ENCODE measurements around the gene CALD1.

The CALD1 gene

GRCh38 chr7:134900166-134900982 is 120.9 kb downstream of the CALD1 start:
- DNase-seq, result no peak

GRCh38 chr7:134901389-134902020 is 122.1 kb downstream of the CALD1 start:
- DNase-seq, result no peak

- DNase-seq, result no peak
Measured at GRCh38 chr7:134902058-134902457, 122.6 kb downstream of the CALD1 start.

DNA sequence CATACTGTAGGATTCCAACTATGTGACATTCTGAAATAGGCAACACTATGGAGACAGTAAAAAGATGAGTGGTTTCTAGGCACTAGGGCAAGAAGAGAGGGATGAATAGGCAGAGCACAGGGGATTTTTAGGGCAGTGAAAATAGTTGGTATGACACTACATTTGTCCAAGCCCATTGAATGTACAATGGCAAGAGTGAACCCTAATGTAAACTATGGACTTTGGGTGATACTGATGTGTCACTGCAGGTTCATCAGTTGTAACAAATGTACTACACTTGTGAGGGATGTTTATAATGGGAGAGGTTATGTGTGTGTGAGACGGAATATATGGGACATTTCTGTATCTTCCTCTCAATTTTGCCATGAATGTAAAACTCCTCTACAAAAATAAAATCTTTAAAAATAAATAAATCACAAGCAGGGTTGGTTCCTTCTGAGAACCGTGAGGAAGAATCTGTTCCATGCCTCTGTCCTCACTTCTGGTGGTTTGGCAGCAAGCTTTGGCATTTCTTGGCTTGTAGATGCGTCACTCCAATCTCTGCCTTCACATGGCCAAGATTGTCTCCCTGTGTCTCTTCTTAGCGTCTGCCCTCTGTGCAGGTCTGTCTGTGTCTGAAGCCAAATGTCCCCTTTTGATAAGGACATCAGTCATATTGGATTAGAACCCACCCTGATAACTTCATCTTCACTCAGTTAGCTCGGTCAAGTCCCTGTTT is 123.8 kb downstream of the CALD1 start:
- DNase-seq, result no peak

DNA sequence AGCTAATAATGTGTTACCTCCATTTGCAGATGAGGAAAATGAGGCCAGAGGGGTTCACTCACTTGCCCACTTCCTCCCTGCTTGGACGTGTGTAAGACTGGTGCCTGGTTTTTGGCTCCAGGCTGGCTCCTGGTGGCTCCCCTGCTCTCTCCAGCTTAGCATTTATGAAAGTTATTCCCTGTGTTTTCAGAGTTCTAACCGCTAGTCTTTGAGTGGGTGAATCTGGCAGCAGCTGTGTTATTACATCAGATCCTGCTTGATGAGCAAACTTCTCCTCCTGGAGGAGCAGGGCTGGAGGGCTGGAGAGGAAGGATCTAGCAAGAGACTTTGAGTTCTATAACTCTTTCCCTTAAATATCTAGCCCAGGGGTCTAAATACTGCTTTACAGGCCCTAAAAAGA is 125.9 kb downstream of the CALD1 start:
- DNase-seq, result no peak

DNA sequence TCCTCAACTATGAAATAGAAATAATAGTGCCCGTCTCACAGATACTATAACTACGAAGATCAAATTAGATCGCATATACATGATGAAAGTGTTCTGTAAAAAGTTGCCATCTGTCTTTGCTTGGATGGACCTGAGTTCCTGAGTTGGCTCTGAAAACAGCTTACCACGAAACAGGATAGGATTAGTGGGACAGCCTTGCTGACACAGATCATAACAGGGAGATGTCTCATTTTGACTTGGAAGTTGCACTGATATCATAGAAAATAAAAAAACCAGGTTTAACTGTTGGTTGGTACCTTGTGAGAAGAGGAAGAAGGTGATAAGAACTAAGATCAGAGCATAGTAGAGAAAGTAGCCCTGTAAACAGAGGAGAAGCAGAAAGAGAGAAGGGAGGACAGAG is 127.6 kb downstream of the CALD1 start:
- DNase-seq, result no peak

DNA sequence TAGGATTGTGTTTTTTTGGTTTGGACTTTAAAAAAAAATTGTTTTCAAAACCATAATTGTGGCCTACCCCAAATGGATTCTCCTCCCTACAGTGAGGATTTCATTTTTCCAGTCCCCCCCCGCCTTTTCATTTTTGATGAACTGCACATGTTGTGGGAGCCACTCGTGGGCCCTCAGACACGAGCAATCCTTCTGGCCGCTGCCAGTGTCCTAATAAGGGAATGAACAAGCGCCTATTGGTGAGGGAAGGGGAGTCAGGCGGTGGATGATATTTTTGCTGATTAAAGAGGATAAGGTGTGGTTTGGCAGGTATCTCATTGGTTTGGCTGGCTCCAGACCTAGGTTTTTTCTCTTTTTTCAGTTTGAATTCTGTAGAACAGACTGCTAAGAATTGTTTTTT is 128.2 kb downstream of the CALD1 start:
- no peak for DNase-seq

- DNase-seq, result no peak
Measured at GRCh38 chr7:134908289-134908688, 128.9 kb downstream of the CALD1 start.

DNA sequence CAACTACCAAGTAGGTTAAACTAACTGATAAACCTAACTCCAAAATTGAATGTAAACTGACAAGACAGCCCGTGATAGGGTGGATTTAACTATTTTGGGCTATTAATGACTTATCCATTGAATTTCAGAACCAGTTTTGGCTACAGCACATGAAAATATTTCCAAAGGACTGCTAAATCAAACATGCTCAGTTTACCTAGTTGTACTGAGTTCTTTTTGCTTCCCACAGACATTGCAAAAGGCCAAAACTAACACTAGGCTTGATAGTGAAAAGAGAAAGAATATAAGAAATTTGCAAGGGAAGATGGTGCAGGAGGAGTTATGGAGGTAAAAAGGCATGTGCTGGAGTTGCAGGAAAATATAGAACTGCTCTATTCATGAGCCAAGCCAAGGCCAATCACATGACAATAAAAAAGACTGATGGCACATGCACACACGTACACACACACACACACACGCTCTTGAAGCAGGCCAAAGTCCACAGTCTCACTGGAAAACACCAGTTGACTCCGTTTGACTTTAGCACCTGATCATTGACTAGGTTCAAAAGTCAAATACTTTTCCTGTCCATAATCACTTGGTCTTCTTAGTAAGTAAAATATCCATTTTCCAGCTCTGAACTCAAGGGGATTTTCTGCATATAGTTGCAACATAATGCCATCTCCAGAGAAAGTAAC is 130.9 kb downstream of the CALD1 start:
- DNase-seq, result no peak

DNA sequence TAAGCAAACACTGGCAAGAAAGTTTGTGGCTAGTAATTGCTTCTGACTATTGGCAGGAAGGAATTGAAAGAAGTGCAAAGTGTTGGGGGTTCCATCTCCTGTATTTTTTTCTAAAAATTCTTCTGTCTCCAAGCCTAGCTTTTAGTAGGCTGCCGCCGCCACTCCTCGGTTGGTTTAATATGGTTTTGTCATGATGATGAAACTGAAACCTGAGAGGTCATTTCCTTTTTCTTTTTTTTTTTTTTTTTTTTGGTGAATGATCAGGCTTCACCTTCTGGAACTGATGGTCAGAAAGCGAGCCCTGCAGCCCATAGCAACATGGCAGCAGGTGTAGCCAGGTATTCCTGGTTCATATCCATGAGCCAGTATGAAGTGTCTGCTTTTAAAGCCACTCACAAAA is 131.5 kb downstream of the CALD1 start:
- DNase-seq, result no peak

GRCh38 chr7:134916171-134916883 is 136.9 kb downstream of the CALD1 start:
- no peak for DNase-seq

DNA sequence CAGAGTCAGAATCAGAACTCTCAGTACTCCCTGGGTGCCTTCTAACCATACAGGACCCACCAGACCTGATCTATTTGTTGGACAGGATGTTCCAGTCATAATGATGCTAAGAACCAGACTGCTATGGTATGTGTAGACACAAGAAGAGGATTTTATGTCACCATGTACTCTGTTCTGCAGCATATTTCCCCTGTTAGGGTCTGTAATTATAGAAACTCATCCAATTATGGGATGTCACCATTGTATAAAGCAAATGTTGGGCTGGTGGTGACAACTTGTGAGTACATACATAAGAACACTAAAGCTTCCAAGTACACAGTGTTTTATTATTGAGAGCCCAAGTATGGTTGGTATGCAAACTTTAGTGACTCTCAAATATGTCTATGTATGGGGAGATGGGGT is 139.8 kb downstream of the CALD1 start:
- no peak for DNase-seq

DNA sequence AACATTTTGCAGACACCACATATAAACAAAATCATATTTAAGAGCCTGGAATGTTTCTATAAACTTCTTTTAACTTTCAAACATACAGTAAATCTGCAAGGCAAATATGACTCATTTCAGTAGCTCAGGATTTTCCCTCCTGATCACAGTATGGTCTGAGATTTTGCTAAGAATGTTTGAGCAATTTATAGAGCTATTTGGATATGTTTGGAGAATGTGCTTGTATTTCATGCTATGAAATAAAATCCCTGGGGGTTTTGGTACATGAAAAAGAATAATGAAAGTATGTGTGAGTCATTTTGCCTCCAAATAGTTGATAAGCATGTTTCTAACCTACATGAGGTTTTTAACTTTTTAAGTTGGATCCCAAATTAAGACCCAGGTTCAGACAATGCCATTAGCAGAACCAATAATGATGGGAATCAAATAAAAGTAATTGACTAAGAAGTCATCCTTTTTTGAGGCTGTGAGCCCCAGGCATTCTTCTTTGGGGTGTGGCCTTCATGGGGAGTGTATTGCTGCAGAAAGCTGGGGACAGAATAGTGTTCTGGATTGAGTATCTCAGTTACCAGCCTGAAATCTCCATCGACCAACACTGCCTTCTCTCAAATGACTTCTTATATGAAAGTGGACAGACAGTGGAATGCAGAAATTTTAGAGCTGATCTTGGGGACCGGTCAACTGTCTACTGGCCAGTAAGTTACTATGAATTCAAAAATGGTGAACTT is 140.8 kb downstream of the CALD1 start:
- DNase-seq, result no peak

DNA sequence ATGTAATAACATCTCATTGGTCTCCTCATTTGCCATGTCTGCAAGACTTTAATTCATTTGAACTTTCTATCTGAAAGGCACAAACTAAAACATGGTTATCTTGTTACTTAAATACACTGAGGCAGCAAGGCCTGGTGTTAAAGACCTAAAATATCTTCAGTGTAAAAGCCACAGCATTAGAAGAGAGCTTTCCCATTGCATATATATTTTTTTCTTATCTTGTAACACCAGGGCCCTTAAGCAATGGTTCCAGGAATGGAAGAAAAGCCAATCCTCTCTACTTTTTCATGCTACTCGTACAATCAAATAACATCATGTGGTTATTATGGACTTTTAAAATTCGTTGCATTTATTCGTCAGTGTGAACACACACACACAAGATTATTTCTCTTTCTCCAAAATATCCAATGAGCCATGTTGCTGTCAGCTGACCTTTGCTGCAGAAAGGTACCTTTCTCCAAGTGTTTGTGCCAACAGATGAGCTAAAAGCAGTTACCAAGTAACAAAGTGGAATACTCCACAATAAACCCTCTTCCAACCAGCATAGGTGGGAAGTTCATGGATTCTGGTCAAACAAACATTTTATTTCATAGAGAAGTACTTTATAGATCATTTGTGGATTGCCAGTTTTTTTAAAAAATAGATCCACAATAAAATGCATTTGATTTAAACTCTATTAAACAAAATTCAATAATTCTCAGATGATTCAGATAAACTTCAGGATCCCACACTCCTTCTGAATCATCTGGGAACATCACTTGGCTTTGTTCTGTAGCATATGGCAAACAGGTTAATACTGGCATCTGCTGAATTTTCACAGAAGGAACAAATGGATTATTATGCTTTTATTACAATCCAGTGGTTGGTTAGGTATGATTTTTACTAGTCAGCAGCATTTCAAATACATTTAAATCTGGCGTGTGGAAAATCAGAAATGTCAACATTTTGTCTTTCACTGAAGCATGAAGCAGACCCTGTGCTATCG is 143.6 kb downstream of the CALD1 start:
- no peak for DNase-seq

DNA sequence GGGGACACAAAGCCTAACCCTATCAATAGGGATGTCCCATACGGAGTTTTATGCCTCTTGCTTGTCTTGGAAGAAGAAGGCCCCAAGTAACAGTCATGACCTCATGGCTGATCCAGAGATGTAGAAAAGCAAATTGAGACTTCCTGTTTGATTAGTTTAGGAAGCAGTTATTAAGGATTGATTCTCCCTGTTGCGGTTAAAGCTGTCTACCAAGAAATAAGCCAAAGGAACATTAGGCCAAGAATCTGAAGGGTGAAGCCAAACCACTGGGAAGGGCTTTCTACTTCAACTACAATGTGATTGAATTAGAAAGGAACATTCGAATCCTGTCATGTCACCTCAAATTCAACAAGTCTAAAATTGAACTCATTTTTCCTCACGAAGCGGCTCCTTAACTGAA is 146.3 kb downstream of the CALD1 start:
- no peak for DNase-seq

- DNase-seq, result no peak
Measured at GRCh38 chr7:134926396-134926795, 147.0 kb downstream of the CALD1 start.

DNA sequence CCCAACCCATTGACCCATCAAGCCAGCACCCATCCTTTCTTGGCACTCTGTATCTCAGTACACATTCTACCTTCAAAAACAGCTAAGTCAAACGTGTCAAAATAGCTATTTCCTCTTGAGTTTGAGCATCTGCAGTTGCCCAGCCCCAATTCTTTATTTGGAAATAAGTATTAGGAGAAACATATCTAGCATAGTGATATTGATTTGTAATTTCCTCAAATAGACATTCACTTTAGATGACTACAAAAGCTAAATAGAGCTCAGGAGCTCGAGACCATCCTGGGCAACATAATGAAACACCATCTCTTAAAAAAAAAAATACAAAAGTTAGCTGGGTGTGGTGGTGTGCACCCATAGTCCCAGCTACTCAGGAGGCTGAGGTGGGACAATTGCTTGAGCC is 147.6 kb downstream of the CALD1 start:
- DNase-seq, result no peak

GRCh38 chr7:134927723-134928122 is 148.3 kb downstream of the CALD1 start:
- DNase-seq, result no peak

DNA sequence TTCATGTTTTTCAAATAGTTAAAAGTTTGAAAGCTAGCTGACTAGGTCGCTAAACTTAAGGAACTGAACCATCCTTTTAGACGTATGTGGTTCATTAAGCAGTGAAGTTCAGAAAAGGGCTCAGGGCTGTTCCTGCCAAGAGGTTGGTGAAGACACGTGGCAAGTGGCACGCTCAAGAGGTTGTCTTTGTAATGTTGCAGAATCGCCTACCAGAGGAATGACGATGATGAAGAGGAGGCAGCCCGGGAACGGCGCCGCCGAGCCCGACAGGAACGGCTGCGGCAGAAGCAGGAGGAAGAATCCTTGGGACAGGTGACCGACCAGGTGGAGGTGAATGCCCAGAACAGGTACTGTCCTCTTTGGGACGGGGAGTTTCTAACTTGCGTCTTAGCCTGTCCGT is 149.1 kb downstream of the CALD1 start:
- DNase-seq, result no peak

DNA sequence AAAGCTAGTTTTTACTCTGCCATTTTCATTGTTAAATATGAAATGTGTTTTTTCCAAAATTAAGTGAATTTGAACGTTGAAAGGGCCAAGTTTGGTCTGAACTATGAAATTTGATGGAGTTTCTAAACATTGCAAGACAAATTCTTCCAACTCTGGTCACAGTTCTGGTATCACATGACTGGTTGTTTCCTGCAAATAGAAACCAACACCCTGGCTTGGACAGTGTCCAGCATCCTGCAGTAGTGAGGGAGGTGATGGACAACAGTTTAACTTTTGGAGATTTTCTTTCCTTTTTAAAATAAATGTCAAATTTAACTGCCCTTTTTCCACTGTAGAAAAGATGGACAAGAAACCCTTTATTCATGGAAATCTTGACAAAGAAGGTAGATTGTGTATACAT is 152.1 kb downstream of the CALD1 start:
- no peak for DNase-seq
